Activated T-cell treated with anti-CD3 and anti-CD28 coated beads for 4 hours (primary cell): ENCODE measurements around the gene KLHL29.

Source experiments
- DNase-seq: peaks from one replicate; pipeline ENCODE4 v3.0.0-alpha.2; 2020

KLHL29 gene

GRCh38 chr2:23669413-23670244, 284.6 kb downstream of the KLHL29 start:
- no peak for DNase-seq

GRCh38 chr2:23670245-23670592, 285.2 kb downstream of the KLHL29 start:
- no peak for DNase-seq

GRCh38 chr2:23673082-23673481, 288.1 kb downstream of the KLHL29 start:
- no peak for DNase-seq

GRCh38 chr2:23673830-23674679, 289.1 kb downstream of the KLHL29 start:
- no peak for DNase-seq

- DNase-seq, result no peak
Measured at GRCh38 chr2:23675506-23675905, 290.5 kb downstream of the KLHL29 start.

DNA sequence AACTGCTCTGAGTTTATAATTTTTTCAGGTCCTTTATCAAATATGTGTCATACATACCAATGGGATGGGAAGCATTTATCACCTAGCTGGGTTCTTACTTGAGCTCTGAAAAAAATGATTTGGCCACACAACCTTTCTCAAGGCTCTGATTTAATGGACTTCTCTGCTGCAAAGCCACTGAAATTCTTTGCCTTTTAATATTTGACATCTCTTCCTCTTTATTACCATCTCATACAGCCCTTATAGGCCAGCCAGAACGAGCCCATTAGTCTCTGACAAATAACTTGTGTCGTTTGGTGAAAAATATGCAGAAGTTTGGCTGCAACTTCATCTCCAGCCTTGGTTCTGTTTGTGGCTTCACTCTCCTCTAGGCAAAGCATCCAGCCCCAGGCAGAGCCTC, 292.9 kb downstream of the KLHL29 start:
- no peak for DNase-seq

- DNase-seq, result no peak
Measured at GRCh38 chr2:23679044-23679443, 294.1 kb downstream of the KLHL29 start.

- DNase-seq, result no peak
Measured at GRCh38 chr2:23680951-23681350, 296.0 kb downstream of the KLHL29 start.

DNA sequence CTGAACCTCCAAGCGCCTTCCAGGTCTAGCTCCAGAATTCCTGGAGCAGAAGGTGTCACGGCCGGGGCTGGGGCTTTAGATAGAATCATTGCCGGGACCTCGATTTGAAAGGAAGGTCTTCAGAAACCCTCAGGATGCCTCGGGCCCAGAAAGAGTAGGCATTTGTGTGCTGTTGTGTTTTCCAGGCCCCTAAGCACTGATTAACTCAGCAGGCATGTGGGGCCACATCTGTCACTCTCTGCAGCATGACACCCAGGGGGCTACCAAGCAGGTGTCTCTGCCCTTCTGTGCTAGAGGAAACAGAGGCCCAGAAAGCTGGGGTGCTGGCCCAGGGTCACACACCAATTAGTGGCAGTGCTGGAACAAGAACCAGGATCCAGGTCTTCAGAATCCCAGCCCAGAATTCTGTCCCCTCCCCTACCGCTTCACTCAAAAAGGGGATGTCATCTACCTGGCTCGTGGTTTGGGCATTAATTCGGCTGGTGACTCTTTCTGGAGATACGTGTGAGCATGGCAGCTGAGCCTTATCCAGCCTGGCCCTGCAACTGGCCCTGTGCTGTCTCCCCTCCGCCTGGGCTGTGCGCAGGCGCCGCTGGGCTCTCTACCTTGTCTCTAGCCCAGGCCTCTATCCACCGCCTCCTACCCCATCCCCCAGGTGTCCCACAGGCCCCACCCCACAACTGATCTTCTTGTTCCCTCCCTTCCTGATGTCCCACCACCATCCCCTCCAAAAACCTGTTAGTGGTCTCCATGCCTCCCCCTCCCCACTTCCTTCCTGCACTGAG, 296.6 kb downstream of the KLHL29 start:
- no peak for DNase-seq

- no peak for DNase-seq
Measured at GRCh38 chr2:23682481-23682880, 297.5 kb downstream of the KLHL29 start.

DNA sequence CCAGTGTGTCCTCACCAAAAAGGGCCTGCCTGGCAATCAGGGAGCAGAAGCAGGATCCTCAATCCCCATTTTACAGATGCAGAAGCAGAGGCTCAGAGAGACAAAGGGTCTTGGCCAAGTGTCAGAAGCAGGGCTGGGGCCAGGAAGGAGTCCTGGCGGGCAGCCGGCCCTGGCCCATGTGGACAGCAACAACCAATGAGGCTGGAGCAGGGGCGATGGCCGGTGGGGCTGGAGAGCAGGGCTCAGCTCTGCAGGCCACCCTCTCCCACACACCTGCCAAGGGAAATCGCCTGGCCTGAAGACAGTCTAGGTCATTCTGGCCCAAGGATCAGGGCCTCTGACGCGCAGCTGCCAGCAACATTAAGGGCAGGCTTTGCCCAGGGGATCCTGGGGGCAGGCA, 298.0 kb downstream of the KLHL29 start:
- DNase-seq, result no peak

- no peak for DNase-seq
Measured at GRCh38 chr2:23684395-23685176, 299.6 kb downstream of the KLHL29 start.

- DNase-seq, result no peak
Measured at GRCh38 chr2:23685181-23685580, 300.2 kb downstream of the KLHL29 start.

- DNase-seq, result no peak
Measured at GRCh38 chr2:23685706-23686105, 300.7 kb downstream of the KLHL29 start.

- DNase-seq, result no peak
Measured at GRCh38 chr2:23686405-23687029, 301.5 kb downstream of the KLHL29 start.

DNA sequence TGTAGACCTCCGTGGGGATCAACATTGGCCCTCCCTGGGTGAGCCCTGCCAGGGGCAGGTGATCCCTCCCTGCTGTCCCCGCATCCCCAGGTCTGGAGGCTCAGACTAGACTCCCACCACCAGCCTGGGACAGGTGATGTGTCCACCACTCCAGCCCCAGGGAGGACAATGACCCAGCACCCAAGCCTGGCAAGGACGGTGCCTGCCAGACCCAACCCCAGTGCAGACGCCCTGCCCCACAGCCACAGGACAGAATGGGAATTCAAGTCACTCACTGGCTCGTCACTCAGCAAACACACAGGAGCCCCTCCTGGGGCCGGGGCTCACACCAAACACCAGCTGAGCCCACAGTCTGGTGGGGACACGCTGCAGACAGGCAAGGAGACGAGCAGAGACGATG, 302.2 kb downstream of the KLHL29 start:
- no peak for DNase-seq

GRCh38 chr2:23687713-23688112, 302.7 kb downstream of the KLHL29 start:
- DNase-seq, result no peak

DNA sequence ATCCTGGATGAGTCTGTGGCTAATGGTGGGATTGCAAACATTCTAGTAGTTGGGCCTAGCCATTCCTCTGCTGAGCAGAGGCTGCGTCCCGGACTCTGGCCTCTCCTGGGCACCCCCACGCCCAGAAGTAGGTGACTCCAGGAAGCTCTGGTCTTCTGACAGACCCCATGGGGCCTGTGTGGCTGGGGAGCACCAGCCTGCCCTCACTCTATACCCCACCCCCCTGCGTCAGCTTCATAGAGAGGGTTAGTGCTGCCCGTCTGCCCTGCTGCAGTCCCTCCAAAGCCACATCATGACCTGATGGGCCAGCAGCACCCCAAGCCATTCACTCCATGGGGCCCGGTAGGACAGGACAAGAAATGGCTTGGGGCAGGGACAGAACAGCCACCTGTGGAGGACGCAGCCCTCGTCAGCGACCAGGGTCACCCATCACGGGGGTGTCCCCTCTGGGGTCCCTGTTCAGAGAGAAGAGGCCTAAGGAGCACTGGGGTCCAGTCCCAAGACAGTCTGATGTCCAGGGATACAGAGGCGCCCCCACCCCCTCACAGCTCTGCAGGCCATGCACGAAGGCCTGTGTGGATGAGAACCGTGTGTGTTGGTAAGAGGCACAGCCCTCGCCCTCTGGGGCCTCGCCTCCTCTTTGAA, 303.6 kb downstream of the KLHL29 start:
- DNase-seq, result no peak

DNA sequence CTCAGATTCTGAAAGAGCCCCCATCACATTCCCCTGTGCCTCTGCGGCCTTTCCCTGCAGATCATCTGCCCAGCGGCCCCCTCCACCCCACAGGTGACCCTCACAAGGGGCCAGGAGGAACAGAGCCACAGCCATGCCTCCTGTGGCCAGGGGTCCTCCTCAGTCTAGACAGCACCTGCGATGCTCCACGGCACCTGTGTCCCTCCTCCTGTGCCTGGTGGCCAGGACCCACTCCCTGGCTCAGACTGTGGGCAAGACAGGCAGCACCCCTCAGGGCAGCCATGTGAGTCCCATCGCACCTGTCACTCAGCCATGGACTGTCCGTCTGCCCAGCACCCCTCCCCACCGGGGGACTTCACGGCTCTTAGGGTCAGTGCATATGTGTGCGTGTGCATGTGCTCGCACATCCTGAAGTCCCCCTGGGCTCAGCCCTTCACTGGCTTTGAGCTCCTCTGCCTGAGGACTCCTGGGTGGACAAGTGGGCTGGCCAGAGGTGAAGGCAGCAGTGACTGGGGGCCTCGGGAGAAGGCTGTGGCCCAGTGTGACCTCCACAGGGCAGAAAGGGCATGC, 304.2 kb downstream of the KLHL29 start:
- no peak for DNase-seq

DNA sequence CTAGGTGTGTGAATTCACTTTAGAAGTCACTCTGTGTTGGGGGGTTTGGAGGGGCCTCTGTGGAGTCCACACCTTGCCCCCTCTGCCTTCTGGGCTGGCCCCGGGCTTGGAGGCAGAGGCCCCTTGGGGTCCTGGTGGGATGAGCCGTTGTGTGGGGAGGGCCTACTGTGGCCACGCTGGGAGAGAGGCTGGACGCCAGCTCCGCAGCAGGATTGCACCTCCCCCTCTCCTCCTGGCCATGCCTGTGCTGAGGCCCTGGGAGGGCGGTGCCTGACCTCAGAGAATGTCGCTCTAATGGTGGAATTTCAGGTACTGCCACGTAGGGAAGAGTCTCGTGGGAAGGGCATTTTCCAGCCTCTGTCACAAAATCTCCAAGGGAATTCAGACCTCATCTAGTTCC, 304.9 kb downstream of the KLHL29 start:
- DNase-seq, result no peak

DNA sequence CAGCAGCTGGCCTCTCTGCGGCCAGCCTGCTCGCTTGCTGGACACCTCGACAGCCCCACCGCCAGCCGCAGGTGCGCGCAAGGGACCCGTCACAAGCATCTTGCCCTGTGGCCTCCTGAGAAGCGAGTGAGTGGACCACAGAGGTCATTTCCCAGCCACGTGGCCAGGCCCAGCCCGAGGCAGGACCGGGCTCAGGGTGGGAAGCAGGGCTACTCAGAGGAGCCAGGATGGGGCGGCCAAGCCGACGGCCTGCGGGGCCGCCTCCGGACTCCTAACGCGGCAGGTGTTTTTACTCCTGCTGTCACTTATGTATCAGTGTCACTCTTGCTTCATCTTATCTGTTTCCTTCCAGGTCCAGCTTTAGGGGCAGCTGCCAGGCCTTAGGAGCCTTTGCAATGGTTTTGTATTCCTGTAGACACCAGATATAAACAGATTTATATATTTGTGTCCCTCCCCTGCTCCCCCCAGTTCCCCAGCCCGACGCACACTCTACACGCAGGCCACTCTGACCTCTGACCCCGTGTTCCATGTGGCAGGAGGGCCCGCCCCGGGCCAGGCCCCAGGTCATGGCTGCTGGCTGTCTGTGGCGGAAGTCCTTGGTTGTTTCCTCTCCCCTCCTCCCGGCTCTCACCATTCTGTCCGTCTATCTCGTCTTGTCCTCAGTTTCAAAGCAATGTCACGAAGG, 305.6 kb downstream of the KLHL29 start:
- DNase-seq, result no peak
